ENCODE measurements around the gene LRRC3C.
"Not testable (repeated sequence)": the region's sequence is repeated elsewhere in the genome, so short reads cannot be mapped to it uniquely, and the experiment has no call there.

LRRC3C gene

DNA sequence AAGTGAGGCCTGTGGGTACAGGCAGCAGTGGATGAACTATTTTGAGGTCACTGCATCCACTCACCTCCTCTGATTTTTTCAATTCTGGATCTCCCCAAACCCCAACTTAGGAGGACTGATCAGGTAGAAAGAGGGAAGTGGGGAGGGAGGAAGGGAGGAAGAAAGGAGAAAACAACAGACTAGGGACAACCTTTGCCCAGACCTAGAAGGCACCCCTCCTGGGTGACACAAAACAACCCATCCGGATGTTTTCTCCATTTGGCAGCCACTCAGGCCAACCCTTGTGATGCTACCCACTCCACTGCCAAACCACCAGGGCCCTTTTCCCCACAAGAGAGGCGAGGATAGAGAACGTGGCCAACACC lies 2.9 kb upstream of the LRRC3C start:
- no peak for DNase-seq (ENCODE audit: low read depth)

DNA sequence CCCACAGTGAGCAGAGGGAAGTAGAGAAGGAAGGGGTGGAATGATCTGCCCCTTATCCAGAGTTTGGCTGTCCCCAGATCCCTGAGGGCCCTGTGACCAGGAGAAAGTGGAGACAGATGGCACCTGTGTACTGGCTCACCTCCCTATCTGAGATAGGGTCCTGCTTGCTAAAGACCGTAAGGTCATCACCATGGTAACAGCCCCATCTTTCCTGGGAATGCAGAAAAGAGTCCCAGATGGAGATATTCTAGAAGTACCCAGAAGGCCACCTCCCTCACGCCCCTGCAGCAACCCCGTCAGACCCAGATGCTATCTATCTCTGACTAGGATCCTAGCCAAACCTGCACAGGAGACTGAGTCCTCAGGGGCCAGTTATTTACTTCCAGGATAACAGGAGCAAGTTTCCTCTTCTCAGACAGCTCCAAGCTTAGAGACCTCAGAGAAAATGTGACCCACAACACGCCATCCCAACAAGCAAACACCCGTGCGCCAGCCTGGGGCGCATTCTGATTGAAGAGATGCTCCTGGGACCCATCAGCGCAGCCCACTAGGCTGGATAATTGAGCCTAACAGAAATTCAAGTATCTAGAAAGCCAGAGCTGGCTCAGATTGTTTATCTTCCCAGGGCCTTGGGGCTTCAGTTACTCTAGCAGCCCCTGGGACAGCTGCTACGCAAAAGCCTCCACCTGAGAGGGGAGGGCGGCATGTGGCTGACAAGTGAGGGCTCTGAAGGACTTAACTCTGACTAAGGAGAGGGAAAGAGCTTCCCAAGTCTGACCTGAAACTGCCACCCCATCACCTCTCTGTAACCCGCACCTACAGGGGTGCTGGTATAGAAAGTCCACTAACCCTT lies 2.0 kb upstream of the LRRC3C start:
- no peak for DNase-seq (ENCODE audit: low read depth)

DNA sequence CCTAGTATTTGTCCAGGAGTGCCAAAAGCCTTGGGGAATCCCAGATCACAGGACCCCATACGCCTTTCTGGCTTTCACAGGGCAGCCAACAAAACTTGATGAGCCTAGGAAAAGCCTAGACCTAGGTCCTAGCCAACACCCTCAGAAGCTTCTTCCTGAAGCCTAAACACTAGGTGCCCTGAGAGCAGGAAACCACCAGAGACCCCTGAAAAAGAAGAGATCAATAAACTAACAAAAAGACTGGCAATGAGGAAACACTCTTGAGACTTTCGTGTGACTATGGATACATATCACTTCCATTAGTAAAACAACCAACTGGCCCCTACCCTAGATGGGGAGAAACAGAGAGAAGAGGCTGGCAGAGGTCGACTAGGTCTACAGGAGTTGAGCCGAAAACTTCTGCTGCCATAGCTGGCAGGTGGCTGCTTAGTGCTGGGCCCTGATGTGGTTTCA lies 1.4 kb upstream of the LRRC3C start:
- no peak for DNase-seq (ENCODE audit: low read depth)

DNA sequence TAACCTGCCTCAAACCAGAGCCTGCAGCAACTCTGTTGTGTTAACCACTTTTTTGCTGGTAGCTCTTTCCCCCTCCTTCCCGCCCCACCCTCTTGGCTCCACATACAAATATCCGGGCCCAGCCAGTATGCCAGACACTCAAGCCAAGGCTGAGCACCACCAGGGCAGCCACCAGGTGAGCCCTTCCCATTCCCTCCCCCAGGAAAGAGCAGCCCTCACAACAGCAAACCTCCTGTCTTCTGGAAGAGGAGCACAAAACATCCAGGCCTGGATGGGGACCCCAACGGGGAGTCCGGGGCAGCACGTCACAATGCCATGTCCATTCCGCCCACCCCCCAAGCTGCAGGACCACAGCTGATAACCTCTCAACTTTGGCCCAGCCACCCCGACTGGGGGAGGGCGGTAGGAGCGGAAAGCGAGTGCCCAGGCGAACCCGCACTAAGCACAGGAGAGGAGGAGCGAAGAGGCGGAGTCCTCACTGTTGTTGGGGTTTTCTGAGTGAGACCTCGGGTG lies 888 bp upstream of the LRRC3C start:
- no peak for DNase-seq (ENCODE audit: low read depth)

- DNase-seq (ENCODE audit: low read depth): no peak
Measured at GRCh38 chr17:39927929-39928857, 661 bp downstream of the LRRC3C start.

DNA sequence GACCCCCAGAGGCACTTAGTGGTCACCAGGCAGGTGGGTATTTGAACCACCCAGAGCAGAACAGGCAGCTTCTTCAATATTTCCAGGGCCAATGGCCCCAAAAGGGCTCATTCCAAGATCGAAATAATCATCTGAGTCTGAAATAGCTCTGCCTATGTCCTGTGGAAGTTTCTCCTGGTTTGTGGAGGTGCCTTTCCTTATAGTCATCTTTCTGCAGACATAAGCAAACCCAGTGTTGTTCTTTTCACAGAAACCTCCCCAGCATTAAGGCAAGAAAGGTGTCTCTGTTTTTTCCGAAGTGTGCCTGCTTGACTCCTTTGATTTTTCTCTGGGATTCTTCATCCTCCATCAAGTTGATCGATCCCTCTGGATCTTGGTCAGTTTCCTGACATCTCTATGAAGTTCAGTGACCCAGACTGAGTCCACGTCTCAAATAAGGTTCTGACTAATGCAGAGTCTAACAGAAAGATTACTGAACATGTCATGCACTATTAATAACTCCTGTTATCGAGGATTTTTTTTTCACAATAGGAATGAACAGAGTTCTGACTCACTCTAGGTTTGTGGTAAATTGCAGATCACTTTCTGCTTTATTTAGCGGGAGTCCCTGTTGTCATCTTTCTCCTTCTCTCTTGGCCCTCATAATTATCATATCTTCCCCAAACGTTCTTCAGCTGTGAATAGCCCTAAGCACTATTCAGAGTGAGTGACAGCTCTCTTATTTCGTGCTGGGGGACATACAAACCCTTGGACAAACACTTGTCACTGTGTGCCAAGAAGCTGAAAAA lies 1.5 kb downstream of the LRRC3C start:
- DNase-seq (ENCODE audit: low read depth): peak; percentile 46

- peak; percentile 51 for DNase-seq (ENCODE audit: low read depth)
Measured at GRCh38 chr17:39929646-39930407, 2.3 kb downstream of the LRRC3C start.

DNA sequence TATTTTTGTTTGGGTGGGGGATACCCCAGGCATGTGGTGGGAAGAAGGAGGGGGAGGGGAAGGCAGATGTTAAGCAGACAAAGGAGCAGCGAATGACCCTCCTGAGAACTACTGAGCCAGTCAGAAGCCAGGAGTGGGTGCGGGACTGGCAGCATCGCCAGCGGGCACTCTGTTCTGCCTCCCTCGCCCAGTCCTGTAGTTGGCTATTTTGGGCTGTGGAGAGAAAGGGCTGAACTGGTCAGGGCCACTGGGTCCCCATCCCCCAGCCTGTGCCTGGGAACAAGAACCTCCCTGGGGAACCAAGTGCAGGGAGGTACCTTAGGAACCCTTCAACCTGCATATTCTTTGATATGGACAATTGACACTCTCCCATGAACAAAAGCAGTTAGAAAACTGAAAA lies 6.4 kb downstream of the LRRC3C start:
- DNase-seq (ENCODE audit: low read depth): no peak

DNA sequence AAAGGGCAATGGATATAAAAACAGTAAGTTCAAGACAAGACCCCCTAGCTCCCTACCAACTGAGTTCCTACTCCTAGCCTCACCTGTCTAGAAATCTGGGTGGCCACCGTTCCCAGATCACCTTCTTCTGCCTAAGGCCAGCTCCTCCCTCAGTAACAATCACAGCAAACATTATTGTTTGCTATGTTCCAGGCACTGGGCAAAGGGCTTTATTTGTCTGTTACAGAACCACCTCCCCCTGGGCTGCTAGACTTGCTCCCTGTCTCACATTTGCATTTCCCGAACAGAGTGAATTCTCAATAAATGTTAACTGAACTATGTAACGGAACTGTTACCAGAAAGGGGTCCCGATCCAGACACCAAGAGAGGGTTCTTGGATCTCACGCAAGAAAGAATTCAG lies 6.8 kb downstream of the LRRC3C start:
- no peak for DNase-seq (ENCODE audit: low read depth)

- no peak for DNase-seq (ENCODE audit: low read depth)
Measured at GRCh38 chr17:39935909-39936308, 8.4 kb downstream of the LRRC3C start.

- no peak for DNase-seq (ENCODE audit: low read depth)
Measured at GRCh38 chr17:39937447-39937846, 9.9 kb downstream of the LRRC3C start.

DNA sequence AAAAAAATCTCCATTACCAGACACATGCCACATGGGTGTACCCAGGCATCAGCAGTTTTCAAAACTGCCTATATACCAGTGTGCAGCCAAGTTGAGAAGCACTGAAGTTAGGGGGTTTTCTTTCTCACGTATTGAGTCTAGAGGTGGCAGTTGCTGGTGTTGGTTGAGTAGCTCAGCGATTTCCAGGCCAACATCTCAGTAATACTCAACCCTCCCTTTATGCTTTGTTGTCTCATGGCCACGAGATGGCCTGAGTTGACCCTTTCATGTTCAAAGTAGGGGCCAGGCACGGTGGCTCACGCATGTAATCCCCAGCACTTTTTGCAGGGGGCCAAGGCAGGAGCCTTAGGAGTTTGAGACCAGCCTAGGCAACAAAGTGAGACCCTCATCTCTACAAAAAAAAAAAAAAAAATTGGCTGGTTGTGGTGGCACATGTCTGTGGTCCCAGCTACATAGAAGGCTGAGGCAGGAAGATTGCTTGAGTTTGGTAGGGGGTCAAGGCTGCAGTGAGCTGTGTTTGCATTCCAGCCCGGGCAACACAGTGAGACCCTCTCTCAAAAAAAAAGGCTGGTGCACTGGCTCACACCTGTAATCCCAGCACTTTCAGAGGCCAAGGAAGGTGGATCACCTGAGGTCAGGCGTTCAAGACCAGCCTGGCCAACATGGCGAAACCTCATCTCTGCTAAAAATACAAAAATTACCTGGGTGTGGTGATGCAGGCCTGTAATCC lies 10.8 kb downstream of the LRRC3C start:
- DNase-seq (ENCODE audit: low read depth): no peak

DNA sequence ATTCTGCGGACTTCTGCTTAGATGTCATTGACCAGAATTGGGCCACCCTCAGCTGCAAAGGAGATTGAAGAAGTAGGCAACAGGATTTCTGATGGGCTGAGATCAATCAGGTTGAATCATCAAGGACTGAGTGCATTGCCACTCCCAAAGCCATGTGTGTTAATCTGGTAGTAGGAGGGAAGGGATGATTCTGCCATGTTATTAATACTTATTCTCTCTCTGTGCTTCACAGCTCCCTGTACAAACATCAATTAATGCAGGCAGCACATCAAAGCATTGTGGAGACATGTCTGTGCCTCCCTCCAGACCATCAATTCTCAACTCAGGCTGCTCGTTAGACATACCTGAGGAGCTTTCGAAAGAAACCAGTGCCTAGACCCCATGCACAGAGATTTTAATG lies 11.6 kb downstream of the LRRC3C start:
- DNase-seq (ENCODE audit: low read depth): no peak

DNA sequence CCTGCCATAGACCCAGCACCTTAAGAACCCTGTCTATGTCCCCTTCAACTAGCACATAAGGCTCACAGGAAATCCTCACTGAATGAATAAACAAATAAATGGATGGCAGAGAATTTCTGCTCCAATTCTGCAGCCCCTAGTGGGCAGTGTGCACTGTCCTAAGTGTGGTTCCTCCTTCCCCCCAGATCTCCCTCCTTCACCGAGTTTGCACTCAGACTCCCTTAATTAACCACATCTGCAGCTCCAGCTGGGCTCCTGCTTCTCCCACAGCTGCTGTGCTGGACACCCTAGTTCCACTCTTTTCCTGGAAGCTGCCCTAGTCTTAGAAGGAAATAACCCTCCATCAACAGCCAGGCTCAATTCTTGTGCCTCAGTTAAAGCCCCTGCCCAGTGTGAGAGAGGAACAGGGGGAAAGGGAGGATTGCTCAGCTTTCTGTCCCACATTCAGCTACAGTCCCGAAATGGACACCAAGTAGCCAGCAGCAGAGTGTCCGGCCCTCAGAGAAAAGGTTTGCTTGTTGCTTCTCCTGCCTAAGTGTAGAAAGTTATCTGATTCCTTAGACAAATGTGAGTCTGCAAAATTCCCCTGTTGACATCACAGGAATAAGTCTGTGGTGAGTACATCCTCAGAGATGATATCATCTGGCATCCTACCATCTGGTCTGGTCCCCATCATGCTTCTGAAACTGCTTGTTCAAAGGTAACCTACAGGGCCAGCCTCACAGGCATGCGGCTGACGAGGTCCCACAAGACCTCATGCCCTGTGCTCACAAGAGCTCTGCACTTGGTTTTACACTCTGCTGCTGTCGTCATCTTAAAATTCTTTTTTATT lies 12.3 kb downstream of the LRRC3C start:
- DNase-seq (ENCODE audit: low read depth): no peak

DNA sequence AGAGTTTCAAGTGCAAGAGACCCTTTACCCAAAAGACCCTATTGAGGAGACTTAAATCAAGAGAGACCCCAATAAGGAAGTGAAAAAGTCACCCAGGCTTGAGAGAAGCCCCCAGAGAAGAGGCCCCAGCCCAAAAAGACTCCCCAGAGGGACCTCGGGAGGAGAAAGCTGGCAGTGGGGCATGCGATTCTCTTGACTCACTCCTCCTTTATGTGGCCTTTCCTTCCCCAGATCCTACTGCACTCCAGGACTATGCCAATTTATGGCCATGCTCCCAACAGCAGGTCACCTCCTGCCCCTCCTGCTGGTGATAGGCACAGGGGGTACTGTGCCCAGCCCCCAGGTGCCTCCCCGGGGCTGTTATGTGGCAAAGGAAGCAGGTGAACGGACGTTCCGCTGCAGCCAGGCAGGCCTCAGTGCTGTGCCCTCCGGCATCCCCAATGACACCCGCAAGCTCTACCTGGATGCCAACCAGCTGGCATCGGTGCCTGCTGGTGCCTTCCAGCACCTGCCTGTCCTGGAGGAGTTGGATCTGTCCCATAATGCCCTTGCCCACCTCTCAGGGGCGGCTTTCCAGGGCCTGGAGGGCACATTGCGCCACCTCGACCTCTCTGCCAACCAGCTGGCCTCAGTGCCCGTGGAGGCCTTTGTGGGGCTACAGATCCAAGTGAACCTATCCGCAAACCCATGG lies 16.3 kb downstream of the LRRC3C start:
- no peak for DNase-seq (ENCODE audit: low read depth)

- no peak for DNase-seq (ENCODE audit: low read depth)
Measured at GRCh38 chr17:39944393-39944711, 16.8 kb downstream of the LRRC3C start.

DNA sequence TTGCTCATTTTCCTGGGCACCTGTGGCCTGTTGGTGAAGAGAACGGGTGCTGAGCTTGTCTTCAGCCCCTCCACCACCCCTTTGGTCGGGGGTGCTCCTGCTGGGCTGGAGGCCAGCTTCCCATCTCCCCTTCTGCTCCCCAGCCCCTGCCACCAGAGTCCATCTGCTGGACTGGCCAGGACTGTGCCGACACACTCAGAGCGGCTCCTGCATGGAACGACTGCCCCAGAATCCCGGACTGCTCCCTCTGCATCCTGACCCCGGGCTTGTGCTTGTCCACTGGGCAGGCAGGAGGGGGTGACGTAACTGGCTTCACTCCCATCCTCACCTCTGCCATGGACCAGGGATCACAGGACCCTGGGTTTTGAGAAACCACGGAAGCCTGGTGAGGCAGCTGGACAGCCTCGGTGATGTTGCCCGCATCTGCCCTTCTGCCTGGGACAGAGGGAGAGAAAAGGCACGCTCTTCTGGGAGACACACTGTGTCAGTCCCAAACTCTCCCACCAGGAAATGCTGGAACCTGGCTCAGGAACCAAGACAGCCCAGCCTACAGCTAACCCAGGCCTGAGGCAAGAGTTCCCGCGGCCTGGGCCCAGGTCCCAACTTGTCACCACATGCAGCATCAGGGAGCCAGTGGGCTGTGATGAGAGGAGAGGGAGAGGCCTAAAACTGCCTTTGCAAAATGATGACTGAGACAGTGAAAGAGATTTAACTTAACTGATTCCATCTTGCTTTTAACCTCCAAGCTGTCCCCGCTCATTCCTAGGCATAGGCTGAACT lies 19.2 kb downstream of the LRRC3C start:
- DNase-seq (ENCODE audit: low read depth): no peak

DNA sequence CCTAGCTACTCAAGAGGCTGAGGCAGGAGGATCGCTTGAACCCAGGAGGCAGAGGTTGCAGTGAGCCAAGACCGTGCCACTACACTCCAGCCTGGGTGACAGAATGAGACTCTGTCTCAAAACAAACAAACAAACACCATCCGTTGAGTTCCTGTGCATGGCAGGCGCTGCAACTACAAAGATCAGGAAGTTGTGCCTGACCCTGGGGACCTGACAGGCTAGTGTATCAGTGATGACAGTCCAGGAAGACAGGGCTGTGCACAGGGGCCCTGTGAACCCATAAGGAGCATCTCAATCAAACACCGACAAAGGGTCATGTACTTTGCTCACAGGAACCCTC lies 20.9 kb downstream of the LRRC3C start:
- not testable (repeated sequence) for DNase-seq (ENCODE audit: low read depth)

GRCh38 chr17:39949028-39949427 lies 21.5 kb downstream of the LRRC3C start:
- no peak for DNase-seq (ENCODE audit: low read depth)
